Breast epithelium (tissue), 4 donors: ENCODE results near the gene TECTA. TPM values are rescaled to one million over a fixed set of nuclear protein-coding genes. Genes with fewer than 3 reads are reported as not detected.
"Not testable (repeated sequence)": the region's sequence is repeated elsewhere in the genome, so short reads cannot be mapped to it uniquely, and the experiment has no call there.

Source experiments
- DNase-seq, 2 donors: peaks; one replicate each; pipeline ENCODE4 v3.0.0-alpha.2; 2019; ENCODE audit warnings: low spot score in 2 of 2
- H3K27ac ChIP-seq, 2 donors: fragments of 200-600 bp; sonication (generic) in 1 of 2; one replicate each; pipeline ENCODE4 v1.5.1; 2016 to 2019; ENCODE audit warnings: mild to moderate bottlenecking in 1 of 2
- H3K27me3 ChIP-seq, 2 donors: fragments of 200-600 bp; sonication (generic) in 1 of 2; one replicate each; pipeline versions ENCODE4 v1.5.1 to v1.6.0; 2017 to 2019; ENCODE audit warnings: control low read depth in 1 of 2, mild to moderate bottlenecking in 1 of 2
- H3K36me3 ChIP-seq: fragments of 200-600 bp; one replicate; pipeline ENCODE4 v1.5.1; 2019
- H3K4me1 ChIP-seq, 2 donors: fragments of 200-600 bp; sonication (generic); one replicate each; pipeline ENCODE4 v1.5.1; 2016 to 2019; ENCODE audit warnings: control low read depth in 1 of 2
- H3K4me3 ChIP-seq, 3 donors: fragments of 200-600 bp; sonication (generic); 1 replicate in 2 of 3; 2 replicates in 1 of 3; pipeline ENCODE4 v1.5.1; 2016 to 2019; ENCODE audit warnings: mild to moderate bottlenecking in 3 of 3, moderate library complexity in 2 of 3
- H3K9me3 ChIP-seq, 2 donors: fragments of 200-600 bp; sonication (generic) in 1 of 2; one replicate each; pipeline ENCODE4 v1.5.1; 2016 to 2019; ENCODE audit warnings: control low read depth in 1 of 2
- CTCF ChIP-seq, 3 donors: fragments of 450-650 bp; IDR thresholded peaks; one replicate each; pipeline ENCODE4 v1.5.1; 2016 to 2017; ENCODE audit warnings: antibody characterized with exemption in 3 of 3, mild to moderate bottlenecking in 3 of 3, moderate library complexity in 3 of 3
- POLR2A ChIP-seq: fragments of 450-650 bp; IDR thresholded peaks from one replicate; pipeline ENCODE4 v1.6.1; 2016; ENCODE audit warnings: antibody characterized with exemption, mild to moderate bottlenecking, moderate library complexity
- POLR2AphosphoS5 ChIP-seq, 3 donors: sonication (generic); formaldehyde crosslinking; IDR thresholded peaks; one replicate each; pipeline ENCODE4 v1.6.1; 2017; ENCODE audit warnings: antibody characterized with exemption in 3 of 3
- intact Hi-C: fragments of 100-400 bp; cut with DNase I; formaldehyde crosslinking; loops from one replicate; pipeline ENCODE4 v1.15.1; 2023; ENCODE audit warnings: low total_unique reads
- total RNA-seq, 3 donors: library from RNA; depleted of rRNA; stranded (reverse); fragments of >200 nt; gene quantifications; one replicate each; pipeline ENCODE4 v1.1.0, GENCODE V29; 2016

TECTA gene
- total RNA-seq, 3 donors from 2014 or later: 0.64 to 1.3 (median 0.88) TPM

GRCh38 chr11:121161349-121161917, 60.4 kb downstream of the TECTA start:
- no peaks in the 10 kb centered on the region for H3K36me3 ChIP-seq
- no peaks in the 10 kb centered on the region for H3K9me3 ChIP-seq
- H3K4me3 ChIP-seq: no peak overlapping the region
- DNase-seq: no peak
- TF ChIP-seq POLR2AphosphoS5 (IDR thresholded peaks at IDR 0.05) (no peak), POLR2A (no peak), CTCF (IDR thresholded peaks at IDR 0.05) (no peak)
- no peaks in the 10 kb centered on the region for H3K4me1 ChIP-seq
- intact Hi-C loops: no loop called here
- H3K27ac ChIP-seq: no peak overlapping the region
- H3K27me3 ChIP-seq: no peaks in the 10 kb centered on the region

GRCh38 chr11:121163658-121164308, 62.7 kb downstream of the TECTA start:
- Histone ChIP-seq H3K4me1 (no peaks in the 10 kb centered on the region), H3K27me3 (peaks cover 0 to 4% of the 10 kb centered on the region in 2 donors), H3K4me3 (no peak overlapping the region), H3K27ac (no peak overlapping the region), H3K9me3 (no peaks in the 10 kb centered on the region), H3K36me3 (no peaks in the 10 kb centered on the region)
- intact Hi-C loops: no loop called here
- no peak for DNase-seq
- no peak for TF ChIP-seq POLR2A
- TF ChIP-seq POLR2AphosphoS5 (IDR thresholded peaks at IDR 0.05): no peak
- TF ChIP-seq CTCF (IDR thresholded peaks at IDR 0.05): no peak

- intact Hi-C loops, H3K4me3 ChIP-seq, H3K4me1 ChIP-seq, DNase-seq, H3K36me3 ChIP-seq, H3K27me3 ChIP-seq, H3K27ac ChIP-seq: not testable (repeated sequence)
- H3K9me3 ChIP-seq: peaks cover 3 to 20% of the 10 kb centered on the region in 2 donors
Observed at GRCh38 chr11:121177629-121178028, 76.6 kb downstream of the TECTA start.

- no peaks in the 10 kb centered on the region for H3K36me3 ChIP-seq
- H3K4me3 ChIP-seq: no peak overlapping the region
- intact Hi-C loops: no loop called here
- no peak for DNase-seq
- H3K4me1 ChIP-seq: no peaks in the 10 kb centered on the region
- no peak overlapping the region for H3K27ac ChIP-seq
- H3K9me3 ChIP-seq: peaks cover 3 to 20% of the 10 kb centered on the region in 2 donors
- TF ChIP-seq POLR2A (no peak), POLR2AphosphoS5 (IDR thresholded peaks at IDR 0.05) (no peak), CTCF (IDR thresholded peaks at IDR 0.05) (no peak)
- no peaks in the 10 kb centered on the region for H3K27me3 ChIP-seq
Observed at GRCh38 chr11:121179306-121179705, 78.3 kb downstream of the TECTA start.

GRCh38 chr11:121180183-121180582, 79.1 kb downstream of the TECTA start:
- Histone ChIP-seq H3K4me3 (no peak overlapping the region), H3K27ac (no peak overlapping the region), H3K36me3 (no peaks in the 10 kb centered on the region), H3K27me3 (no peaks in the 10 kb centered on the region), H3K9me3 (peaks cover 3 to 20% of the 10 kb centered on the region in 2 donors), H3K4me1 (no peaks in the 10 kb centered on the region)
- DNase-seq: no peak
- intact Hi-C loops: no loop called here
- no peak for TF ChIP-seq POLR2AphosphoS5 (IDR thresholded peaks at IDR 0.05)

- Histone ChIP-seq H3K9me3 (no peaks in the 10 kb centered on the region), H3K36me3 (no peaks in the 10 kb centered on the region), H3K4me1 (no peaks in the 10 kb centered on the region), H3K4me3 (no peak overlapping the region), H3K27ac (no peak overlapping the region), H3K27me3 (no peaks in the 10 kb centered on the region)
- no peak for TF ChIP-seq CTCF (IDR thresholded peaks at IDR 0.05)
- no peak for TF ChIP-seq POLR2A
- TF ChIP-seq POLR2AphosphoS5 (IDR thresholded peaks at IDR 0.05): no peak
- intact Hi-C loops: no loop called here
- DNase-seq: no peak
Observed at GRCh38 chr11:121188776-121189175, 87.7 kb downstream of the TECTA start.
